Measurements from ENCODE around the gene SRRD.

Gene SRRD

DNA sequence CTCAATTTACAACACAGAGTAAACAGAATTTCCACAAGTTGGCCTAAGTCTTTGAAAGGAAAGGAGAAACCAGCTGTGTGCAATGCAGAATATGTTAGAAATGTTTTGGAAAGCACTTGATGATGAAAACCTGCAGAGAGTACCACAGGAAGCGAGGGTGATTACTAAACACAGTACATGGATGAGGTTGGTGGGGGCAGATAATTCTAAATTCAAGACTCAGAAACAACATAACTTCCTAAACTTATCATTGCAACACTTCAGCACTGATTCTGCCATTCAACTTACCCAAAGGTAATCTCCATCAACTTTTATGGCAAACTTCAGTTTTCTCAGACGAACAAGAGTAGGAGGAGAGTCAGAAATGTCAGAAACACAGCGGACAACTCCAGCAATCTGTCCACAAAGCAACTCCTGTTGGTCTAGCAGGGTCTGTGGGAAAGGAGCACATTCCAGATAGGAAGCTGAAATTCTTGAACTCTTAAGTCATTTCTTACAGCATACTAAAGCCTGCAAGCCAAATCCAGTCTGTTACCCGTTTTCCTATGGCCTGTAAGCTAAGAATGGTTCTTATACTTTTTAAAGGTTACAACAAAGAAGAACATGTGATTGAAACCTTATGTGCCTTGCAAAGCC is 6.9 kb upstream of the SRRD start:
- Histone ChIP-seq H3K9ac (ENCODE audit: insufficient read length) (no peak overlapping the region), H3K9me3 (ENCODE audit: low read depth, low read length) (no peaks in the 10 kb centered on the region), H3K27ac (no peak overlapping the region), H3K36me3 (ENCODE audit: insufficient read depth, low read length) (peaks cover 70% of the 10 kb centered on the region), H3K4me3 (no peak overlapping the region)
- DNase-seq (ENCODE audit: low read depth, low spot score): no peak
- TF ChIP-seq EZH2 (IDR thresholded peaks at IDR 0.05): no peak
- no peak for TF ChIP-seq FOXP2 (optimal IDR thresholded peaks at IDR 0.05; ENCODE audit: control extremely low read depth, extremely low read length, insufficient read depth)

- no peak overlapping the region for H3K9ac ChIP-seq (ENCODE audit: insufficient read length)
- no peak overlapping the region for H3K4me3 ChIP-seq
- no peaks in the 10 kb centered on the region for H3K9me3 ChIP-seq (ENCODE audit: low read depth, low read length)
- no peak for TF ChIP-seq EZH2 (IDR thresholded peaks at IDR 0.05)
- peaks cover 65% of the 10 kb centered on the region for H3K36me3 ChIP-seq (ENCODE audit: insufficient read depth, low read length)
- no peak for DNase-seq (ENCODE audit: low read depth, low spot score)
- no peak overlapping the region for H3K27ac ChIP-seq
Observed at GRCh38 chr22:26477341-26477731, 6.3 kb upstream of the SRRD start.

DNA sequence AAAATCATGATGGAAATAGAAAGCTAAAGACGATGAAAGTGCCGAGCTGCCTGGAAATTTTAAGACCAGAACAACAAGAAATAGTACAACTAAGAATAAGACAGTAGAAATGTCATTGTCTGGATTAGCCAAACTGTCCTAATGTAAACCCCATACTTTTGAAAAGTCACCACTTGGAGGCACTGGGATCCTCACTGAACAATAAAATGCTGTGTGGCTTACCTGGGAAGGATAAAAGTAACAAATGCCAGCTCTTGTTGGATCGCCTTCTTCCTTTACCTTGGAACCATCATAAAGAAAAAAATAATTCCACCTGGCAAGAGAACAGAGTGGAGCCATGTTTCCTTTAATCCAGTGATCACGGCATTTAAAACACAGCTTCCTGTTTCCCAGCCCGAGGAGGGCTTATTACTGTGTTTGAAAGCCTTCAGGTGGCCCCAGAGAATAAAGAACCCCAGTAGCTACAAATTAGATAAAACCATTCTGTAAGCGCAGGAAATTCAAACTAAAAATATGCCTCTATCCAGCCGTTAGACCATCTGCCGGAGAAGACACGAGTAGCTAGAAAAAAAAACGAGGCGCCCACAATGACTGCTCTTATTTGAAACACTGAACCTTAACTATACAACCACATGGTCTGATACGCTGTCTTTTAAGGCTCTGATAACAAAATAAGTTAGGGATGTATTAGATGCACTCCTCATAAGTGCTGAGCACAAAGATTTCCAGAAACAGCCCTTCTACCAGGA is 4.5 kb upstream of the SRRD start:
- H3K9me3 ChIP-seq (ENCODE audit: low read depth, low read length): no peaks in the 10 kb centered on the region
- no peak for DNase-seq (ENCODE audit: low read depth, low spot score)
- TF ChIP-seq POLR2AphosphoS5 (IDR thresholded peaks at IDR 0.05; ENCODE audit: borderline replicate concordance, low read depth, low read length) (no peak), EZH2 (IDR thresholded peaks at IDR 0.05) (no peak), FOXP2 (optimal IDR thresholded peaks at IDR 0.05; ENCODE audit: control extremely low read depth, extremely low read length, insufficient read depth) (no peak)
- H3K9ac ChIP-seq (ENCODE audit: insufficient read length): peak overlapping the region; percentile 87
- H3K27ac ChIP-seq: peak overlapping the region; percentile 83
- peak overlapping the region; percentile 78 for H3K4me3 ChIP-seq
- H3K36me3 ChIP-seq (ENCODE audit: insufficient read depth, low read length): peaks cover 51% of the 10 kb centered on the region

- peak overlapping the region; percentile 83 for H3K27ac ChIP-seq
- peak overlapping the region; percentile 87 for H3K9ac ChIP-seq (ENCODE audit: insufficient read length)
- no peaks in the 10 kb centered on the region for H3K9me3 ChIP-seq (ENCODE audit: low read depth, low read length)
- DNase-seq (ENCODE audit: low read depth, low spot score): no peak
- peaks cover 44% of the 10 kb centered on the region for H3K36me3 ChIP-seq (ENCODE audit: insufficient read depth, low read length)
- H3K4me3 ChIP-seq: peak overlapping the region; percentile 78
- TF ChIP-seq FOXP2 (optimal IDR thresholded peaks at IDR 0.05; ENCODE audit: control extremely low read depth, extremely low read length, insufficient read depth) (no peak), POLR2AphosphoS5 (IDR thresholded peaks at IDR 0.05; ENCODE audit: borderline replicate concordance, low read depth, low read length) (no peak), EZH2 (IDR thresholded peaks at IDR 0.05) (no peak)
Observed at GRCh38 chr22:26479792-26480610, 3.7 kb upstream of the SRRD start.

GRCh38 chr22:26480611-26480932 is 3.1 kb upstream of the SRRD start:
- TF ChIP-seq POLR2AphosphoS5 (IDR thresholded peaks at IDR 0.05; ENCODE audit: borderline replicate concordance, low read depth, low read length) (no peak), FOXP2 (optimal IDR thresholded peaks at IDR 0.05; ENCODE audit: control extremely low read depth, extremely low read length, insufficient read depth) (no peak), EZH2 (IDR thresholded peaks at IDR 0.05) (no peak)
- Histone ChIP-seq H3K36me3 (ENCODE audit: insufficient read depth, low read length) (peaks cover 42% of the 10 kb centered on the region), H3K9me3 (ENCODE audit: low read depth, low read length) (no peaks in the 10 kb centered on the region), H3K27ac (no peak overlapping the region), H3K4me3 (peak overlapping the region; percentile 78), H3K9ac (ENCODE audit: insufficient read length) (no peak overlapping the region)
- DNase-seq (ENCODE audit: low read depth, low spot score): no peak

DNA sequence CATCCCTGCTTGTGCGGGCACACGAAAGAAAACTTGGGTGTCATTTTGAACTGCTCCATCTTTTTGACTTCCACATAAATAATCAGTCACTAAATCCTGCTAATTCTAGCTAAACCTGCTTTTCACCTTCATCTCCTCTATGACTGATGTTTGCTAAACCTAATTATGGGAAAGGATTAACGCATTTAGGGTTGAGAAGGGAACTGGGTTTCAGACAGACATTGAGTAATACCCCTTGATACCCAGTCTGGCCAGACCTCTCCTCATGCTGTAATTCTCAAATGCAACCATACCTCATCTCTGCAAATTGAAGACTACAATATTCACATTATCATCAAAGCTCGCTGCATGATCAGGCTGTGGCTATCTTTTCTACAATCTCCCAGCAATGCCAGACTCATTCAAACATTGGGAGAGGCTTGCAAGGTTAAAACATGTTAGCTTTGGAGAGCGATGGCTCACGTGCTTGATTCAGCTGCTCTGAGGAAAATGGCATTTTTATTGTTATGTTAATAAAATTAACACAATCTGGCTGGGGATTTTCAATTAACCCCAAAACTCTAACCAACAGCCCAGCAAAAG is 2.5 kb upstream of the SRRD start:
- Histone ChIP-seq H3K9ac (ENCODE audit: insufficient read length) (no peak overlapping the region), H3K4me3 (no peak overlapping the region), H3K9me3 (ENCODE audit: low read depth, low read length) (no peaks in the 10 kb centered on the region), H3K36me3 (ENCODE audit: insufficient read depth, low read length) (peaks cover 36% of the 10 kb centered on the region), H3K27ac (no peak overlapping the region)
- no peak for DNase-seq (ENCODE audit: low read depth, low spot score)
- TF ChIP-seq EZH2 (IDR thresholded peaks at IDR 0.05) (no peak), FOXP2 (optimal IDR thresholded peaks at IDR 0.05; ENCODE audit: control extremely low read depth, extremely low read length, insufficient read depth) (no peak), POLR2AphosphoS5 (IDR thresholded peaks at IDR 0.05; ENCODE audit: borderline replicate concordance, low read depth, low read length) (no peak)

- H3K36me3 ChIP-seq (ENCODE audit: insufficient read depth, low read length): peaks cover 31% of the 10 kb centered on the region
- no peak overlapping the region for H3K27ac ChIP-seq
- no peaks in the 10 kb centered on the region for H3K9me3 ChIP-seq (ENCODE audit: low read depth, low read length)
- DNase-seq (ENCODE audit: low read depth, low spot score): no peak
- H3K9ac ChIP-seq (ENCODE audit: insufficient read length): peak overlapping the region; percentile 9
- no peak for TF ChIP-seq FOXP2 (optimal IDR thresholded peaks at IDR 0.05; ENCODE audit: control extremely low read depth, extremely low read length, insufficient read depth)
- TF ChIP-seq EZH2 (IDR thresholded peaks at IDR 0.05): no peak
- no peak for TF ChIP-seq POLR2AphosphoS5 (IDR thresholded peaks at IDR 0.05; ENCODE audit: borderline replicate concordance, low read depth, low read length)
- no peak overlapping the region for H3K4me3 ChIP-seq
Observed at GRCh38 chr22:26481694-26482093, 2.0 kb upstream of the SRRD start.

- no peak for DNase-seq (ENCODE audit: low read depth, low spot score)
- Histone ChIP-seq H3K36me3 (ENCODE audit: insufficient read depth, low read length) (peaks cover 26% of the 10 kb centered on the region), H3K9me3 (ENCODE audit: low read depth, low read length) (no peaks in the 10 kb centered on the region), H3K9ac (ENCODE audit: insufficient read length) (peak overlapping the region; percentile 9), H3K27ac (no peak overlapping the region), H3K4me3 (peak overlapping the region; percentile 86; the same call in 1 of the 2 replicates)
- TF ChIP-seq POLR2AphosphoS5 (IDR thresholded peaks at IDR 0.05; ENCODE audit: borderline replicate concordance, low read depth, low read length): no peak
- TF ChIP-seq EZH2 (IDR thresholded peaks at IDR 0.05): no peak
- no peak for TF ChIP-seq FOXP2 (optimal IDR thresholded peaks at IDR 0.05; ENCODE audit: control extremely low read depth, extremely low read length, insufficient read depth)
Observed at GRCh38 chr22:26482161-26482560, 1.5 kb upstream of the SRRD start.

All from SK-N-MC (cell line).